HAP-1 (cell line): ENCODE results near the gene SLC25A34.

Source experiments
- DNase-seq, 2 experiments: peaks; one replicate each; pipeline ENCODE4 v3.0.0-alpha.2; 2016 to 2020; ENCODE audit warnings: low spot score in 2 of 2
- H3K27me3 ChIP-seq: fragments of 250-450 bp; sonication (Bioruptor Pico); 2 replicates; pipeline ENCODE4 v1.5.1; 2020; ENCODE audit warnings: low read depth, mild to moderate bottlenecking, moderate library complexity
- H3K36me3 ChIP-seq: fragments of 250-450 bp; sonication (Bioruptor Pico); replicated peaks from 2 replicates; pipeline ENCODE4 v1.5.1; 2020; ENCODE audit warnings: mild to moderate bottlenecking
- H3K4me1 ChIP-seq: fragments of 250-450 bp; sonication (Bioruptor Pico); 2 replicates; pipeline ENCODE4 v1.5.1; 2020; ENCODE audit warnings: mild to moderate bottlenecking
- H3K4me3 ChIP-seq: fragments of 250-450 bp; sonication (Bioruptor Pico); 2 replicates; pipeline ENCODE4 v1.5.1; 2020; ENCODE audit warnings: mild to moderate bottlenecking, moderate library complexity
- H3K9me3 ChIP-seq: fragments of 250-450 bp; sonication (Bioruptor Pico); 2 replicates; pipeline ENCODE4 v1.5.1; 2020; ENCODE audit warnings: mild to moderate bottlenecking, moderate library complexity
- in situ Hi-C: fragments of 300-500 bp; cut with MboI; formaldehyde crosslinking; loops from 3 replicates; pipeline ENCODE4 v1.14.3; 2020; ENCODE audit warnings: low sequenced_read_pairs, inconsistent platforms, mixed read lengths

The SLC25A34 gene

GRCh38 chr1:15722836-15723532 lies 13.1 kb upstream of the SLC25A34 start:
- H3K4me1 ChIP-seq, result no peaks in the 10 kb centered on the region
- no peak overlapping the region for H3K4me3 ChIP-seq
- no peaks in the 10 kb centered on the region for H3K9me3 ChIP-seq
- H3K36me3 ChIP-seq, result peaks cover 23% of the 10 kb centered on the region
- in situ Hi-C loops, result no loop called here
- no peaks in the 10 kb centered on the region for H3K27me3 ChIP-seq
- DNase-seq, result no peak

GRCh38 chr1:15723631-15724246 lies 12.3 kb upstream of the SLC25A34 start:
- Histone ChIP-seq H3K9me3 (no peaks in the 10 kb centered on the region), H3K27me3 (no peaks in the 10 kb centered on the region), H3K4me1 (no peaks in the 10 kb centered on the region), H3K36me3 (peaks cover 29% of the 10 kb centered on the region), H3K4me3 (no peak overlapping the region)
- in situ Hi-C loops, result no loop called here
- DNase-seq, result no peak

- in situ Hi-C loops, result no loop called here
- peaks cover 22% of the 10 kb centered on the region for H3K36me3 ChIP-seq
Measured at GRCh38 chr1:15724949-15725880, 10.8 kb upstream of the SLC25A34 start.

GRCh38 chr1:15726508-15726907 lies 9.6 kb upstream of the SLC25A34 start:
- DNase-seq, result no peak
- no peak overlapping the region for H3K4me3 ChIP-seq
- no peaks in the 10 kb centered on the region for H3K4me1 ChIP-seq
- peaks cover 30% of the 10 kb centered on the region for H3K36me3 ChIP-seq
- H3K27me3 ChIP-seq, result no peaks in the 10 kb centered on the region
- no peaks in the 10 kb centered on the region for H3K9me3 ChIP-seq
- in situ Hi-C loops, result no loop called here

More at GRCh38 chr1:15724949-15725880, 10.8 kb upstream of the SLC25A34 start:
- no peak for DNase-seq
- Histone ChIP-seq H3K9me3 (no peaks in the 10 kb centered on the region), H3K27me3 (no peaks in the 10 kb centered on the region), H3K4me1 (no peaks in the 10 kb centered on the region), H3K4me3 (no peak overlapping the region)

- H3K9me3 ChIP-seq, result no peaks in the 10 kb centered on the region
- H3K4me3 ChIP-seq, result no peak overlapping the region
- no peak for DNase-seq
- H3K4me1 ChIP-seq, result no peaks in the 10 kb centered on the region
- in situ Hi-C loops, result no loop called here
- H3K27me3 ChIP-seq, result no peaks in the 10 kb centered on the region
- H3K36me3 ChIP-seq, result peaks cover 28% of the 10 kb centered on the region
Measured at GRCh38 chr1:15727021-15727420, 9.0 kb upstream of the SLC25A34 start.

GRCh38 chr1:15727424-15727823 lies 8.6 kb upstream of the SLC25A34 start:
- DNase-seq, result no peak
- H3K27me3 ChIP-seq, result no peaks in the 10 kb centered on the region
- H3K36me3 ChIP-seq, result peaks cover 29% of the 10 kb centered on the region
- no peaks in the 10 kb centered on the region for H3K4me1 ChIP-seq
- in situ Hi-C loops, result no loop called here
- H3K4me3 ChIP-seq, result no peak overlapping the region
- H3K9me3 ChIP-seq, result no peaks in the 10 kb centered on the region

- in situ Hi-C loops, result no loop called here
- DNase-seq, result no peak
- peaks cover 35% of the 10 kb centered on the region for H3K36me3 ChIP-seq
Measured at GRCh38 chr1:15727866-15728534, 8.1 kb upstream of the SLC25A34 start.

GRCh38 chr1:15728937-15729657 lies 7.0 kb upstream of the SLC25A34 start:
- H3K9me3 ChIP-seq, result no peaks in the 10 kb centered on the region
- H3K4me1 ChIP-seq, result no peaks in the 10 kb centered on the region
- peaks cover 44% of the 10 kb centered on the region for H3K36me3 ChIP-seq
- in situ Hi-C loops, result no loop called here
- no peaks in the 10 kb centered on the region for H3K27me3 ChIP-seq
- H3K4me3 ChIP-seq, result no peak overlapping the region
- no peak for DNase-seq

More at GRCh38 chr1:15727866-15728534, 8.1 kb upstream of the SLC25A34 start:
- Histone ChIP-seq H3K9me3 (no peaks in the 10 kb centered on the region), H3K4me3 (no peak overlapping the region), H3K4me1 (no peaks in the 10 kb centered on the region), H3K27me3 (no peaks in the 10 kb centered on the region)

GRCh38 chr1:15730423-15730822 lies 5.6 kb upstream of the SLC25A34 start:
- Histone ChIP-seq H3K36me3 (peaks cover 43% of the 10 kb centered on the region), H3K27me3 (no peaks in the 10 kb centered on the region), H3K4me3 (no peak overlapping the region), H3K4me1 (no peaks in the 10 kb centered on the region), H3K9me3 (no peaks in the 10 kb centered on the region)
- in situ Hi-C loops, result no loop called here
- DNase-seq, result no peak

GRCh38 chr1:15730936-15731335 lies 5.1 kb upstream of the SLC25A34 start:
- Histone ChIP-seq H3K36me3 (peaks cover 41% of the 10 kb centered on the region), H3K27me3 (no peaks in the 10 kb centered on the region), H3K4me3 (no peak overlapping the region), H3K4me1 (no peaks in the 10 kb centered on the region), H3K9me3 (no peaks in the 10 kb centered on the region)
- no peak for DNase-seq
- in situ Hi-C loops, result no loop called here

- Histone ChIP-seq H3K4me1 (no peaks in the 10 kb centered on the region), H3K36me3 (peaks cover 41% of the 10 kb centered on the region), H3K27me3 (no peaks in the 10 kb centered on the region), H3K9me3 (no peaks in the 10 kb centered on the region), H3K4me3 (no peak overlapping the region)
- in situ Hi-C loops, result no loop called here
- DNase-seq, result no peak
Measured at GRCh38 chr1:15731735-15732685, 4.0 kb upstream of the SLC25A34 start.

- Histone ChIP-seq H3K4me3 (no peak overlapping the region), H3K27me3 (no peaks in the 10 kb centered on the region), H3K4me1 (no peaks in the 10 kb centered on the region), H3K9me3 (no peaks in the 10 kb centered on the region), H3K36me3 (peaks cover 34% of the 10 kb centered on the region)
- no peak for DNase-seq
- in situ Hi-C loops, result no loop called here
Measured at GRCh38 chr1:15732686-15733081, 3.4 kb upstream of the SLC25A34 start.
